Islet precursor cell (in vitro differentiated cells): ENCODE measurements around the gene WDR20.

ENCODE experiments used
- DNase-seq: peaks from one replicate; pipeline ENCODE4 v3.0.0-alpha.2; 2018

Gene WDR20

GRCh38 chr14:102201353-102201738 is 61.6 kb downstream of the WDR20 start:
- no peak for DNase-seq

GRCh38 chr14:102201776-102202175 is 62.1 kb downstream of the WDR20 start:
- DNase-seq, result no peak

GRCh38 chr14:102202944-102203343 is 63.2 kb downstream of the WDR20 start:
- DNase-seq, result no peak

GRCh38 chr14:102203382-102203781 is 63.7 kb downstream of the WDR20 start:
- no peak for DNase-seq

GRCh38 chr14:102205560-102205959 is 65.9 kb downstream of the WDR20 start:
- DNase-seq, result no peak

- no peak for DNase-seq
Measured at GRCh38 chr14:102206918-102207317, 67.2 kb downstream of the WDR20 start.

GRCh38 chr14:102207831-102208365 is 68.2 kb downstream of the WDR20 start:
- DNase-seq, result no peak

- DNase-seq, result no peak
Measured at GRCh38 chr14:102208741-102209140, 69.0 kb downstream of the WDR20 start.

- peak; percentile 75 for DNase-seq
Measured at GRCh38 chr14:102209224-102209966, 69.7 kb downstream of the WDR20 start.

GRCh38 chr14:102210421-102211042 is 70.8 kb downstream of the WDR20 start:
- DNase-seq, result no peak

- DNase-seq, result no peak
Measured at GRCh38 chr14:102211240-102211639, 71.5 kb downstream of the WDR20 start.

GRCh38 chr14:102212356-102212755 is 72.7 kb downstream of the WDR20 start:
- DNase-seq, result no peak

- DNase-seq, result no peak
Measured at GRCh38 chr14:102212845-102213244, 73.1 kb downstream of the WDR20 start.

- DNase-seq, result no peak
Measured at GRCh38 chr14:102213470-102213869, 73.8 kb downstream of the WDR20 start.

- no peak for DNase-seq
Measured at GRCh38 chr14:102213984-102214658, 74.4 kb downstream of the WDR20 start.

GRCh38 chr14:102215071-102215470 is 75.4 kb downstream of the WDR20 start:
- DNase-seq, result no peak

- DNase-seq, result no peak
Measured at GRCh38 chr14:102215576-102216250, 76.0 kb downstream of the WDR20 start.

GRCh38 chr14:102217399-102217798 is 77.7 kb downstream of the WDR20 start:
- no peak for DNase-seq

GRCh38 chr14:102217987-102218421 is 78.3 kb downstream of the WDR20 start:
- no peak for DNase-seq

- no peak for DNase-seq
Measured at GRCh38 chr14:102218688-102219087, 79.0 kb downstream of the WDR20 start.

GRCh38 chr14:102219316-102219715 is 79.6 kb downstream of the WDR20 start:
- no peak for DNase-seq

- no peak for DNase-seq
Measured at GRCh38 chr14:102220031-102220430, 80.3 kb downstream of the WDR20 start.

GRCh38 chr14:102221026-102221425 is 81.3 kb downstream of the WDR20 start:
- DNase-seq, result no peak
